ENCODE data around the gene ATP2C2. TPM values are rescaled to one million over a fixed set of nuclear protein-coding genes. Genes with fewer than 3 reads are reported as not detected.

Gene ATP2C2
- total RNA-seq, 1 experiment from 2014 or later, result 4.3 TPM

DNA sequence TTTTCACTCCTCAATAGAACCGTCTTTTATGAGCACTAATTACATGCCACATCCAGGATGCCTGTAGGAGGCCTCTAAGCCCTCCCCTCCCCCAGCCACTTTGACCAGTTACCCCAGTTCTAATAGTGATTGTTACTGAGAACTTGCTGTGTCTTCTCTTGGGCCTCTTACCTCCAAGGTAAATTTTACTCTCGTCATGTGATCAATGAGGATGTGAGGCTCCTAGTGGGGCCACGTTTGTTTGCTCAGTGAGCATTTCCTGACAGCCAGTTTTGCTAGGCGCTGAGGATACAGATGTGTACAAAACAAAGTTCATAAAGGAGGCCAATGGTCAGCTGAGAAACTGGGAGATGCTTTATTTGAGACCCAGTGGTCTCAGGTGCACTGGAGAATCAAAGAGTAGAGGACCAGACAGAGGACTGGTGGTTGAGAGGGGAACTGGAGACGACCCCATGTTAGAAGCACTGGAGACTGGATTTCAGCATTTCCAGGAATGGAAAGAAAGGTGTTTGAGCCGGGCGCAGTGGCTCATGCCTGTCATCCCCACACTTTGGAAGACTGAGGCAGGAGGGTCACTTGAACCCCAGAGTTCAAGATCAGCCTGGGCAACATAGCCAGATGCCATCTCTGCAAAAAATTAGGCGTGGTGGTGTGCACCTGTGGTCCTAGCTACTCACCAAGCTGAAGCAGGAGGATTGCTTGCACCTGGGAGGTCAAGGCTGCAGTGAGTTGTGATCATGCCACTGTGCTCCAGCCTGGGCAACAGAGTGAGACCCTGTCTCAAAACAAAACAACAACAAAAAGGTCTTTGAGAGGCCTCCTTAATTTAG is 2.6 kb downstream of the ATP2C2 start:
- Mint-ChIP-seq H3K4me1 (peaks cover 30% of the 10 kb centered on the region), H3K9me3 (no peaks in the 10 kb centered on the region), H3K4me3 (no peak overlapping the region), H3K27me3 (ENCODE audit: low read depth) (peaks cover 32% of the 10 kb centered on the region), H3K36me3 (no peaks in the 10 kb centered on the region), H3K27ac (no peak overlapping the region)
- CTCF ChIA-PET, result no interaction called here
- POLR2A ChIA-PET, result no interaction called here
- TF ChIP-seq, protein P1, sequence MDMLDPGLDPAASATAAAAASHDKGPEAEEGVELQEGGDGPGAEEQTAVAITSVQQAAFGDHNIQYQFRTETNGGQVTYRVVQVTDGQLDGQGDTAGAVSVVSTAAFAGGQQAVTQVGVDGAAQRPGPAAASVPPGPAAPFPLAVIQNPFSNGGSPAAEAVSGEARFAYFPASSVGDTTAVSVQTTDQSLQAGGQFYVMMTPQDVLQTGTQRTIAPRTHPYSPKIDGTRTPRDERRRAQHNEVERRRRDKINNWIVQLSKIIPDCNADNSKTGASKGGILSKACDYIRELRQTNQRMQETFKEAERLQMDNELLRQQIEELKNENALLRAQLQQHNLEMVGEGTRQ (CRISPR knock-in tag; IDR thresholded peaks at IDR 0.05), result peak; percentile 35; the same call in 1 of the 2 replicates
- TF ChIP-seq, protein P2, sequence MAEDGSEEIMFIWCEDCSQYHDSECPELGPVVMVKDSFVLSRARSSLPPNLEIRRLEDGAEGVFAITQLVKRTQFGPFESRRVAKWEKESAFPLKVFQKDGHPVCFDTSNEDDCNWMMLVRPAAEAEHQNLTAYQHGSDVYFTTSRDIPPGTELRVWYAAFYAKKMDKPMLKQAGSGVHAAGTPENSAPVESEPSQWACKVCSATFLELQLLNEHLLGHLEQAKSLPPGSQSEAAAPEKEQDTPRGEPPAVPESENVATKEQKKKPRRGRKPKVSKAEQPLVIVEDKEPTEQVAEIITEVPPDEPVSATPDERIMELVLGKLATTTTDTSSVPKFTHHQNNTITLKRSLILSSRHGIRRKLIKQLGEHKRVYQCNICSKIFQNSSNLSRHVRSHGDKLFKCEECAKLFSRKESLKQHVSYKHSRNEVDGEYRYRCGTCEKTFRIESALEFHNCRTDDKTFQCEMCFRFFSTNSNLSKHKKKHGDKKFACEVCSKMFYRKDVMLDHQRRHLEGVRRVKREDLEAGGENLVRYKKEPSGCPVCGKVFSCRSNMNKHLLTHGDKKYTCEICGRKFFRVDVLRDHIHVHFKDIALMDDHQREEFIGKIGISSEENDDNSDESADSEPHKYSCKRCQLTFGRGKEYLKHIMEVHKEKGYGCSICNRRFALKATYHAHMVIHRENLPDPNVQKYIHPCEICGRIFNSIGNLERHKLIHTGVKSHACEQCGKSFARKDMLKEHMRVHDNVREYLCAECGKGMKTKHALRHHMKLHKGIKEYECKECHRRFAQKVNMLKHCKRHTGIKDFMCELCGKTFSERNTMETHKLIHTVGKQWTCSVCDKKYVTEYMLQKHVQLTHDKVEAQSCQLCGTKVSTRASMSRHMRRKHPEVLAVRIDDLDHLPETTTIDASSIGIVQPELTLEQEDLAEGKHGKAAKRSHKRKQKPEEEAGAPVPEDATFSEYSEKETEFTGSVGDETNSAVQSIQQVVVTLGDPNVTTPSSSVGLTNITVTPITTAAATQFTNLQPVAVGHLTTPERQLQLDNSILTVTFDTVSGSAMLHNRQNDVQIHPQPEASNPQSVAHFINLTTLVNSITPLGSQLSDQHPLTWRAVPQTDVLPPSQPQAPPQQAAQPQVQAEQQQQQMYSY (CRISPR knock-in tag; IDR thresholded peaks at IDR 0.05), result peak; percentile 81
- TF ChIP-seq ZNF121 (CRISPR knock-in tag; IDR thresholded peaks at IDR 0.05), result peak; percentile 93
- no peak for TF ChIP-seq PRRX2 (CRISPR knock-in tag; IDR thresholded peaks at IDR 0.05)
- DNase-seq (ENCODE audit: low spot score) (no peak), ATAC-seq (no peak)

DNA sequence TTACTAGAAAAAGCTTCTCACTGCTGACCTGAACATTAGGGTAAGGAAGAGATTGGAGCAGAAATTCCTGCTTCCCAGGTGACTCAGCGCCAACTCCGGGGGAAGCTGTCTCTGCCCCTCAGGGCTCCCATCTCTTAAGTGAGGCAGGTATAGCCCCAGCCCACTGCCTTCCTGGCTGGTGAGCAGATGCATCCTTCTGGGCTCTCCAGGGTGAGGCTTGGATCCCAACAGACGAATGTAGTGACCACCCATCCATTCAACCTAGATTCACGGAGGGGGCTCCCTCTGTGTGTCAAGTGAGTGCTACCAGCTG is 3.2 kb downstream of the ATP2C2 start:
- no peak overlapping the region for H3K27ac Mint-ChIP-seq
- POLR2A ChIA-PET, result no interaction called here
- H3K4me1 Mint-ChIP-seq, result peaks cover 30% of the 10 kb centered on the region
- CTCF ChIA-PET, result no interaction called here
- no peak overlapping the region for H3K4me3 Mint-ChIP-seq
- no peaks in the 10 kb centered on the region for H3K9me3 Mint-ChIP-seq
- no peaks in the 10 kb centered on the region for H3K36me3 Mint-ChIP-seq
- ATAC-seq (no peak), DNase-seq (ENCODE audit: low spot score) (no peak)
- peaks cover 29% of the 10 kb centered on the region for H3K27me3 Mint-ChIP-seq (ENCODE audit: low read depth)
- TF ChIP-seq GRHL2 (CRISPR knock-in tag; IDR thresholded peaks at IDR 0.05; ENCODE audit: insufficient replicate concordance, severe bottlenecking) (no peak), RORB (CRISPR knock-in tag; IDR thresholded peaks at IDR 0.05) (no peak), NR2C2 (CRISPR knock-in tag; IDR thresholded peaks at IDR 0.05) (no peak), IRF2 (CRISPR knock-in tag; IDR thresholded peaks at IDR 0.05; ENCODE audit: borderline replicate concordance, low read depth) (no peak), ZNF263 (CRISPR knock-in tag; IDR thresholded peaks at IDR 0.05; ENCODE audit: low read depth) (no peak), NFE2L1 (CRISPR knock-in tag; IDR thresholded peaks at IDR 0.05) (no peak), SMAD4 (CRISPR knock-in tag; IDR thresholded peaks at IDR 0.05) (no peak), MXD4 (CRISPR knock-in tag; IDR thresholded peaks at IDR 0.05; ENCODE audit: borderline replicate concordance) (no peak)
- TF ChIP-seq, protein P3, sequence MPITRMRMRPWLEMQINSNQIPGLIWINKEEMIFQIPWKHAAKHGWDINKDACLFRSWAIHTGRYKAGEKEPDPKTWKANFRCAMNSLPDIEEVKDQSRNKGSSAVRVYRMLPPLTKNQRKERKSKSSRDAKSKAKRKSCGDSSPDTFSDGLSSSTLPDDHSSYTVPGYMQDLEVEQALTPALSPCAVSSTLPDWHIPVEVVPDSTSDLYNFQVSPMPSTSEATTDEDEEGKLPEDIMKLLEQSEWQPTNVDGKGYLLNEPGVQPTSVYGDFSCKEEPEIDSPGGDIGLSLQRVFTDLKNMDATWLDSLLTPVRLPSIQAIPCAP (CRISPR knock-in tag; IDR thresholded peaks at IDR 0.05), result no peak
- TF ChIP-seq, protein P4, sequence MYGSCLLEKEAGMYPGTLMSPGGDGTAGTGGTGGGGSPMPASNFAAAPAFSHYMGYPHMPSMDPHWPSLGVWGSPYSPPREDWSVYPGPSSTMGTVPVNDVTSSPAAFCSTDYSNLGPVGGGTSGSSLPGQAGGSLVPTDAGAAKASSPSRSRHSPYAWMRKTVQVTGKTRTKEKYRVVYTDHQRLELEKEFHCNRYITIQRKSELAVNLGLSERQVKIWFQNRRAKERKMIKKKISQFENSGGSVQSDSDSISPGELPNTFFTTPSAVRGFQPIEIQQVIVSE (CRISPR knock-in tag; IDR thresholded peaks at IDR 0.05; ENCODE audit: borderline replicate concordance), result no peak
- TF ChIP-seq, protein P5, sequence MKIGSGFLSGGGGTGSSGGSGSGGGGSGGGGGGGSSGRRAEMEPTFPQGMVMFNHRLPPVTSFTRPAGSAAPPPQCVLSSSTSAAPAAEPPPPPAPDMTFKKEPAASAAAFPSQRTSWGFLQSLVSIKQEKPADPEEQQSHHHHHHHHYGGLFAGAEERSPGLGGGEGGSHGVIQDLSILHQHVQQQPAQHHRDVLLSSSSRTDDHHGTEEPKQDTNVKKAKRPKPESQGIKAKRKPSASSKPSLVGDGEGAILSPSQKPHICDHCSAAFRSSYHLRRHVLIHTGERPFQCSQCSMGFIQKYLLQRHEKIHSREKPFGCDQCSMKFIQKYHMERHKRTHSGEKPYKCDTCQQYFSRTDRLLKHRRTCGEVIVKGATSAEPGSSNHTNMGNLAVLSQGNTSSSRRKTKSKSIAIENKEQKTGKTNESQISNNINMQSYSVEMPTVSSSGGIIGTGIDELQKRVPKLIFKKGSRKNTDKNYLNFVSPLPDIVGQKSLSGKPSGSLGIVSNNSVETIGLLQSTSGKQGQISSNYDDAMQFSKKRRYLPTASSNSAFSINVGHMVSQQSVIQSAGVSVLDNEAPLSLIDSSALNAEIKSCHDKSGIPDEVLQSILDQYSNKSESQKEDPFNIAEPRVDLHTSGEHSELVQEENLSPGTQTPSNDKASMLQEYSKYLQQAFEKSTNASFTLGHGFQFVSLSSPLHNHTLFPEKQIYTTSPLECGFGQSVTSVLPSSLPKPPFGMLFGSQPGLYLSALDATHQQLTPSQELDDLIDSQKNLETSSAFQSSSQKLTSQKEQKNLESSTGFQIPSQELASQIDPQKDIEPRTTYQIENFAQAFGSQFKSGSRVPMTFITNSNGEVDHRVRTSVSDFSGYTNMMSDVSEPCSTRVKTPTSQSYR (CRISPR knock-in tag; IDR thresholded peaks at IDR 0.05), result no peak
- TF ChIP-seq, protein P6, sequence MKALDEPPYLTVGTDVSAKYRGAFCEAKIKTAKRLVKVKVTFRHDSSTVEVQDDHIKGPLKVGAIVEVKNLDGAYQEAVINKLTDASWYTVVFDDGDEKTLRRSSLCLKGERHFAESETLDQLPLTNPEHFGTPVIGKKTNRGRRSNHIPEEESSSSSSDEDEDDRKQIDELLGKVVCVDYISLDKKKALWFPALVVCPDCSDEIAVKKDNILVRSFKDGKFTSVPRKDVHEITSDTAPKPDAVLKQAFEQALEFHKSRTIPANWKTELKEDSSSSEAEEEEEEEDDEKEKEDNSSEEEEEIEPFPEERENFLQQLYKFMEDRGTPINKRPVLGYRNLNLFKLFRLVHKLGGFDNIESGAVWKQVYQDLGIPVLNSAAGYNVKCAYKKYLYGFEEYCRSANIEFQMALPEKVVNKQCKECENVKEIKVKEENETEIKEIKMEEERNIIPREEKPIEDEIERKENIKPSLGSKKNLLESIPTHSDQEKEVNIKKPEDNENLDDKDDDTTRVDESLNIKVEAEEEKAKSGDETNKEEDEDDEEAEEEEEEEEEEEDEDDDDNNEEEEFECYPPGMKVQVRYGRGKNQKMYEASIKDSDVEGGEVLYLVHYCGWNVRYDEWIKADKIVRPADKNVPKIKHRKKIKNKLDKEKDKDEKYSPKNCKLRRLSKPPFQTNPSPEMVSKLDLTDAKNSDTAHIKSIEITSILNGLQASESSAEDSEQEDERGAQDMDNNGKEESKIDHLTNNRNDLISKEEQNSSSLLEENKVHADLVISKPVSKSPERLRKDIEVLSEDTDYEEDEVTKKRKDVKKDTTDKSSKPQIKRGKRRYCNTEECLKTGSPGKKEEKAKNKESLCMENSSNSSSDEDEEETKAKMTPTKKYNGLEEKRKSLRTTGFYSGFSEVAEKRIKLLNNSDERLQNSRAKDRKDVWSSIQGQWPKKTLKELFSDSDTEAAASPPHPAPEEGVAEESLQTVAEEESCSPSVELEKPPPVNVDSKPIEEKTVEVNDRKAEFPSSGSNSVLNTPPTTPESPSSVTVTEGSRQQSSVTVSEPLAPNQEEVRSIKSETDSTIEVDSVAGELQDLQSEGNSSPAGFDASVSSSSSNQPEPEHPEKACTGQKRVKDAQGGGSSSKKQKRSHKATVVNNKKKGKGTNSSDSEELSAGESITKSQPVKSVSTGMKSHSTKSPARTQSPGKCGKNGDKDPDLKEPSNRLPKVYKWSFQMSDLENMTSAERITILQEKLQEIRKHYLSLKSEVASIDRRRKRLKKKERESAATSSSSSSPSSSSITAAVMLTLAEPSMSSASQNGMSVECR (CRISPR knock-in tag; IDR thresholded peaks at IDR 0.05; ENCODE audit: borderline replicate concordance), result no peak
- TF ChIP-seq, protein P1 (CRISPR knock-in tag; IDR thresholded peaks at IDR 0.05), result no peak

All from WTC11 (cell line).